ENCODE results near the gene APLP2. TPM values are rescaled to one million over a fixed set of nuclear protein-coding genes. Genes with fewer than 3 reads are reported as not detected.

Gene APLP2
- total RNA-seq, 6 donors from 2014 or later, result 249 to 939 (median 653) TPM

- peaks cover 29 to 55% (median 51%) of the 10 kb centered on the region in 4 donors for H3K4me1 ChIP-seq
- no peaks in the 10 kb centered on the region for H3K36me3 ChIP-seq
- peaks cover 0 to 11% (median 0%) of the 10 kb centered on the region in 4 donors for H3K27me3 ChIP-seq
- H3K4me3 ChIP-seq, result no peak overlapping the region
- 48 to 50% methylated on average over 5 of the region's 5 CpGs for WGBS, 2 donors
- no peak for TF ChIP-seq POLR2A (IDR thresholded peaks at IDR 0.05)
- TF ChIP-seq CTCF (IDR thresholded peaks at IDR 0.05), result no peak
- no peak for TF ChIP-seq POLR2AphosphoS5 (IDR thresholded peaks at IDR 0.05)
- no peak for TF ChIP-seq EP300 (IDR thresholded peaks at IDR 0.05)
- peak overlapping the region; percentile 45 to 71 (median 56) for H3K27ac ChIP-seq
- ATAC-seq (ENCODE audit: low FRiP score in 2 of 2) (peak in 1 of 2 donors; percentile 6), DNase-seq (peak in 1 of 2 donors; percentile 53)
- H3K9me3 ChIP-seq, result no peaks in the 10 kb centered on the region
These were observed 93.0 kb downstream of the APLP2 start for GRCh38 chr11:130162733-130163132.

- Histone ChIP-seq H3K27me3 (peaks cover 0 to 11% (median 0%) of the 10 kb centered on the region in 4 donors), H3K27ac (peak overlapping the region; percentile 45 to 71 (median 56)), H3K36me3 (no peaks in the 10 kb centered on the region), H3K4me3 (peak overlapping the region in 2 of 4 donors; percentile 15 to 16), H3K9me3 (no peaks in the 10 kb centered on the region), H3K4me1 (peaks cover 29 to 55% (median 51%) of the 10 kb centered on the region in 4 donors)
- ATAC-seq (ENCODE audit: low FRiP score in 2 of 2), result peak; percentile 15 to 30
- TF ChIP-seq CTCF (IDR thresholded peaks at IDR 0.05) (peak in 1 of 6 experiments; percentile 8), POLR2AphosphoS5 (IDR thresholded peaks at IDR 0.05) (no peak), EP300 (IDR thresholded peaks at IDR 0.05) (no peak), POLR2A (IDR thresholded peaks at IDR 0.05) (peak in 1 of 4 donors; percentile 52)
- peak in 1 of 2 donors; percentile 46 for DNase-seq
- WGBS, 2 donors, result 25 to 29% methylated on average over 12 to 13 of the region's 13 CpGs
These were observed 93.9 kb downstream of the APLP2 start for GRCh38 chr11:130163346-130164220.

- H3K36me3 ChIP-seq, result no peaks in the 10 kb centered on the region
- TF ChIP-seq CTCF (IDR thresholded peaks at IDR 0.05), result no peak
- TF ChIP-seq EP300 (IDR thresholded peaks at IDR 0.05), result no peak
- no peak for TF ChIP-seq POLR2A (IDR thresholded peaks at IDR 0.05)
- no peak for TF ChIP-seq POLR2AphosphoS5 (IDR thresholded peaks at IDR 0.05)
- H3K4me1 ChIP-seq, result peaks cover 29 to 55% (median 50%) of the 10 kb centered on the region in 4 donors
- WGBS, 2 donors, result 60 to 69% methylated on average over 2 of the region's 2 CpGs
- H3K27ac ChIP-seq, result peak overlapping the region in 3 of 4 donors; percentile 45 to 59 (median 52)
- DNase-seq (no peak), ATAC-seq (ENCODE audit: low FRiP score in 2 of 2) (no peak)
- H3K9me3 ChIP-seq, result no peaks in the 10 kb centered on the region
- H3K27me3 ChIP-seq, result peaks cover 0 to 11% (median 0%) of the 10 kb centered on the region in 4 donors
- no peak overlapping the region for H3K4me3 ChIP-seq
These were observed 94.5 kb downstream of the APLP2 start for GRCh38 chr11:130164221-130164570.

GRCh38 chr11:130165601-130166456 lies 96.1 kb downstream of the APLP2 start:
- DNase-seq, result peak in 1 of 2 donors; percentile 66
- no peak for TF ChIP-seq CTCF (IDR thresholded peaks at IDR 0.05)
- TF ChIP-seq POLR2A (IDR thresholded peaks at IDR 0.05), result no peak
- TF ChIP-seq EP300 (IDR thresholded peaks at IDR 0.05), result no peak
- Histone ChIP-seq H3K4me1 (peaks cover 21 to 43% (median 37%) of the 10 kb centered on the region in 4 donors), H3K27ac (peak overlapping the region in 3 of 4 donors; percentile 37 to 61 (median 54)), H3K36me3 (no peaks in the 10 kb centered on the region), H3K4me3 (no peak overlapping the region), H3K27me3 (peaks cover 0 to 5% (median 0%) of the 10 kb centered on the region in 4 donors), H3K9me3 (no peaks in the 10 kb centered on the region)
- ATAC-seq (ENCODE audit: low FRiP score in 2 of 2), result peak in 1 of 2 donors; percentile 52
- 76 to 79% methylated on average over 8 to 9 of the region's 9 CpGs for whole genome bisulfite sequencing, 2 donors
